Caco-2 (cell line): ENCODE results near the gene NCLN. TPM values are rescaled to one million over a fixed set of nuclear protein-coding genes. Genes with fewer than 3 reads are reported as not detected.

Experiments
- BruUV-seq: library from RNA; stranded (reverse); fragments of 400-500 nt; replicated peaks from 2 replicates; lab custom pipeline; 2021; lab: Mats Ljungman, UMichigan
- CTCF ChIA-PET: fragments of 300-600 bp; sonication (Branson Sonifier 250); formaldehyde crosslinking; loops from one replicate; lab custom pipeline; 2022; ENCODE audit warnings: antibody characterized with exemption; lab: Charles Lee
- POLR2A ChIA-PET: fragments of 300-600 bp; sonication (Branson Sonifier 250); formaldehyde crosslinking; loops from one replicate; lab custom pipeline; 2022; ENCODE audit warnings: antibody characterized with exemption; lab: Charles Lee
- DNase-seq, 2 experiments: peaks; one replicate each; pipeline versions ENCODE4 v3.0.0 to v3.0.0-alpha.2; 2020 to 2022
- H3K27me3 ChIP-seq: replicated peaks from 2 replicates; pipeline ENCODE4 v1.6.0; 2011; ENCODE audit warnings: low read length; ENCODE audit not compliant: control insufficient read depth, insufficient read depth
- H3K36me3 ChIP-seq: 2 replicates; pipeline ENCODE4 v1.5.1; 2011; ENCODE audit warnings: low read length; ENCODE audit not compliant: control insufficient read depth, insufficient read depth
- H3K4me1 ChIP-seq: fragments of 250-450 bp; sonication (Bioruptor Pico); 2 replicates; pipeline ENCODE4 v1.5.1; 2020; ENCODE audit warnings: mild to moderate bottlenecking
- H3K4me3 ChIP-seq: 2 replicates; pipeline ENCODE4 v1.5.1; 2011; ENCODE audit warnings: low read depth, mild to moderate bottlenecking, control low read depth, low read length
- H3K9me3 ChIP-seq: fragments of 250-450 bp; sonication (Bioruptor Pico); 2 replicates; pipeline ENCODE4 v1.5.1; 2020; ENCODE audit warnings: mild to moderate bottlenecking, moderate library complexity
- H3K27ac Mint-ChIP-seq: one replicate; pipeline ENCODE4 v1.8.0; 2022; ENCODE audit warnings: mixed read lengths; ENCODE audit not compliant: unreplicated experiment
- H3K27me3 Mint-ChIP-seq: one replicate; pipeline ENCODE4 v1.8.0; 2022; ENCODE audit warnings: mixed read lengths; ENCODE audit not compliant: insufficient read depth, unreplicated experiment
- H3K36me3 Mint-ChIP-seq: one replicate; pipeline ENCODE4 v1.8.0; 2022; ENCODE audit warnings: mild to moderate bottlenecking, mixed read lengths; ENCODE audit not compliant: insufficient read depth, unreplicated experiment
- H3K4me1 Mint-ChIP-seq: one replicate; pipeline ENCODE4 v1.8.0; 2022; ENCODE audit warnings: low read depth, mixed read lengths; ENCODE audit not compliant: unreplicated experiment
- H3K4me3 Mint-ChIP-seq: one replicate; pipeline ENCODE4 v1.8.0; 2022; ENCODE audit warnings: mild to moderate bottlenecking, moderate library complexity, mixed read lengths; ENCODE audit not compliant: unreplicated experiment
- H3K9me3 Mint-ChIP-seq: one replicate; pipeline ENCODE4 v1.8.0; 2022; ENCODE audit warnings: mixed read lengths; ENCODE audit not compliant: unreplicated experiment
- intact Hi-C: fragments of 100-400 bp; cut with micrococcal nuclease; formaldehyde crosslinking; loops from one replicate; pipeline ENCODE4 v1.10.0; 2022; ENCODE audit not compliant: unreplicated experiment
- total RNA-seq: library from RNA; stranded (reverse); gene quantifications from 2 replicates; pipeline ENCODE4 v1.2.3, GENCODE V29; 2022
- TF ChIP-seq, protein P1 (sequence below), 2 experiments: fragments of 200-600 bp in 1 of 2; IDR thresholded peaks; 1 replicate in 1 of 2; 2 replicates in 1 of 2; pipeline versions ENCODE4 v1.5.1 to v1.8.0; 2011 to 2022; ENCODE audit warnings: antibody characterized with exemption in 1 of 2, control low read depth in 1 of 2, inconsistent platforms in 1 of 2, low read depth in 1 of 2, low read length in 1 of 2, mild to moderate bottlenecking in 1 of 2, moderate library complexity in 1 of 2; ENCODE audit not compliant: insufficient read depth in 1 of 2, severe bottlenecking in 1 of 2, unreplicated experiment in 1 of 2

Gene NCLN
- total RNA-seq, 1 experiment from 2014 or later: 87.3 TPM

DNA sequence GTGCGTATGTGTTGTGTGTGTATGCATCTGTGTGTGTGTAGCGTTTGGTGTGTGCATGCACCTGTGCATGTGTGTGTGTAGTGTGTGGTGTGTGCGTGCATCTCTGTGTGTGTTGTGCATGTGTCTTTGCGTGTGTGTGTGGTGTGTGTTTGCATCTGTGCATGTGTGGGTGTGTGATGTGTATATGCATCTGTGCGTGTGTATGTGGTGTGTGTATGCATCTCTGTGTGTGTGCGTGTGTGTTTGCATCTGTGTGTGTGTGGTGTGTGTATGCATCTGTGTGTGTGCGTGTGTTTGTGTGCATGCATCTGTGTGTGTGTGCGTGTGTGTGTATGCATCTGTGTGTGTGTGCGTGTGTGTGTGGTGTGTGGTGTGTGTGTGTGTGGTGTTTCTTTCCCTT, 59.3 kb downstream of the NCLN start:
- Histone ChIP-seq H3K27me3 (0 out of 2 replicates have a peak, but pooled peaks cover 1% of the 10 kb centered on the region), H3K36me3 (no peaks in the 10 kb centered on the region), H3K4me1 (no peaks in the 10 kb centered on the region), H3K4me3 (no peak overlapping the region), H3K9me3 (no peaks in the 10 kb centered on the region)
- DNase-seq: no peak
- Mint-ChIP-seq H3K9me3 (no peaks in the 10 kb centered on the region), H3K4me3 (no peak overlapping the region), H3K36me3 (no peaks in the 10 kb centered on the region), H3K4me1 (no peaks in the 10 kb centered on the region), H3K27ac (no peak overlapping the region), H3K27me3 (peaks cover 2% of the 10 kb centered on the region)
- intact Hi-C loops: no loop called here
- TF ChIP-seq, protein P1, sequence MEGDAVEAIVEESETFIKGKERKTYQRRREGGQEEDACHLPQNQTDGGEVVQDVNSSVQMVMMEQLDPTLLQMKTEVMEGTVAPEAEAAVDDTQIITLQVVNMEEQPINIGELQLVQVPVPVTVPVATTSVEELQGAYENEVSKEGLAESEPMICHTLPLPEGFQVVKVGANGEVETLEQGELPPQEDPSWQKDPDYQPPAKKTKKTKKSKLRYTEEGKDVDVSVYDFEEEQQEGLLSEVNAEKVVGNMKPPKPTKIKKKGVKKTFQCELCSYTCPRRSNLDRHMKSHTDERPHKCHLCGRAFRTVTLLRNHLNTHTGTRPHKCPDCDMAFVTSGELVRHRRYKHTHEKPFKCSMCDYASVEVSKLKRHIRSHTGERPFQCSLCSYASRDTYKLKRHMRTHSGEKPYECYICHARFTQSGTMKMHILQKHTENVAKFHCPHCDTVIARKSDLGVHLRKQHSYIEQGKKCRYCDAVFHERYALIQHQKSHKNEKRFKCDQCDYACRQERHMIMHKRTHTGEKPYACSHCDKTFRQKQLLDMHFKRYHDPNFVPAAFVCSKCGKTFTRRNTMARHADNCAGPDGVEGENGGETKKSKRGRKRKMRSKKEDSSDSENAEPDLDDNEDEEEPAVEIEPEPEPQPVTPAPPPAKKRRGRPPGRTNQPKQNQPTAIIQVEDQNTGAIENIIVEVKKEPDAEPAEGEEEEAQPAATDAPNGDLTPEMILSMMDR (IDR thresholded peaks at IDR 0.05; ENCODE audit: insufficient read depth in 1 of 2, low read depth in 1 of 2, low read length in 1 of 2, severe bottlenecking in 1 of 2, unreplicated experiment in 1 of 2): no peak
- POLR2A ChIA-PET: no interaction called here
- CTCF ChIA-PET: no interaction called here
- BruUV-seq: no TSS peak

DNA sequence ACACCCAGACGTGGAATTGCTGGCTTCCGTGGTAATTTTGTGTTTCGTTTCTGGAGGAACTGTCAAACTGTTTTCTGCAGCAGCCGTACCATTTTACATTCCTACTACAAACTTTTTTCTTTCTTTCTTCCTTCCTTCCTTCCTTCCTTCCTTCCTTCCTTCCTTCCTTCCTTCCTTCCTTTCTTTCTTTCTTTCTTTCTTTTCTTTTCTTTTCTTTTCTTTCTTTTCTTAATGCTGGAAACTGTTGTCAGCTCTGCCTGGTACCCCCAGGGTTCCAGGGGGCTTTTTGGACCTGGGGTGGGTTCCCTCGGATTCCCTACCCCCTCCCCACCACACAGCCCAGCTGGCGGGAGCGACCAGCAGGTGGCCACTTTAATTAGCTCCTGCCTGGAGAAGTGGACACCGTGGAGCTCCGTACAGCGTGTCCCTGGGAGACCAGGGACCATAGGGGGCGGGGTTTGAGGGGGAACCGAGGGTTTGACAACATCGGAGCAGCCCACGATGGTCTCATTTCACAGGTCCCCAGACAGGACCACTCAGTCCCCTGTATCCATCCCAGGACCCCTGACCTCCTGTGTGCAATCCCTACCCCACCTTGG, 63.1 kb downstream of the NCLN start:
- intact Hi-C loops: no loop called here
- H3K9me3 Mint-ChIP-seq: no peaks in the 10 kb centered on the region
- POLR2A ChIA-PET: no interaction called here
- no peaks in the 10 kb centered on the region for H3K9me3 ChIP-seq
- no peak for DNase-seq
- no peak overlapping the region for H3K4me3 ChIP-seq
- TF ChIP-seq, protein P1 (IDR thresholded peaks at IDR 0.05; ENCODE audit: insufficient read depth in 1 of 2, low read depth in 1 of 2, low read length in 1 of 2, severe bottlenecking in 1 of 2, unreplicated experiment in 1 of 2): peak in 1 of 2 experiments; percentile 8
- no peaks in the 10 kb centered on the region for H3K4me1 Mint-ChIP-seq
- H3K36me3 Mint-ChIP-seq: no peaks in the 10 kb centered on the region
- H3K27me3 Mint-ChIP-seq: peaks cover 2% of the 10 kb centered on the region
- CTCF ChIA-PET: interaction anchor here (0.6 kb wide), 1 partner anchor 57 kb away, joined by 5 read pairs; no protein-coding TSS in a partner anchor
- no TSS peak for BruUV-seq
- H3K36me3 ChIP-seq: no peaks in the 10 kb centered on the region
- no peaks in the 10 kb centered on the region for H3K4me1 ChIP-seq
- H3K27me3 ChIP-seq: 0 out of 2 replicates have a peak, but pooled peaks cover 1% of the 10 kb centered on the region
- H3K4me3 Mint-ChIP-seq: no peak overlapping the region
- no peak overlapping the region for H3K27ac Mint-ChIP-seq

DNA sequence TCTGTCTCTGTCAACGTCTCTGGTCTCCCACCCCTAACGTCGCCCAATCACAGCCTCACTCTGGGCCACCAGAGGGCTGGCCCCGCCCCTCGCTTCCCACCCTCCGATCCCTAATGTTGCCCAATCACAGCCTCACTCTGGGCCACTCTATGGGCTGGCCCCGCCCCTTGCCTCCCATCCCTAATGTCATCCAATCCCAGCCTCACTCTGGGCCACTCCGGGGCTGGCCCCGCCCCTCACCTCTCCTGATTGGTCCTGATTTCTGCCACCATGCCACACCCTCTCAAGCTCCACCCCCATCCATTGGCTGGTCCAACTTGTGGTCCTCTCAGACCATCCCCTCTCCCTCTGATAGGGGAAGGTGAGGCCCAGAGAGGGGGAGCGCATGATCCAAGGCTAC, 63.7 kb downstream of the NCLN start:
- H3K36me3 ChIP-seq: no peaks in the 10 kb centered on the region
- no peak overlapping the region for H3K27ac Mint-ChIP-seq
- H3K36me3 Mint-ChIP-seq: no peaks in the 10 kb centered on the region
- H3K9me3 Mint-ChIP-seq: peaks cover 5% of the 10 kb centered on the region
- intact Hi-C loops: no loop called here
- no peaks in the 10 kb centered on the region for H3K4me1 ChIP-seq
- 0 out of 2 replicates have a peak, but pooled peaks cover 1% of the 10 kb centered on the region for H3K27me3 ChIP-seq
- ChIA-PET CTCF (interaction anchor here (0.6 kb wide), 1 partner anchor 56 kb away, joined by 5 read pairs; no protein-coding TSS in a partner anchor), POLR2A (no interaction called here)
- TF ChIP-seq, protein P1 (IDR thresholded peaks at IDR 0.05; ENCODE audit: insufficient read depth in 1 of 2, low read depth in 1 of 2, low read length in 1 of 2, severe bottlenecking in 1 of 2, unreplicated experiment in 1 of 2): no peak
- BruUV-seq: no TSS peak
- peaks cover 5% of the 10 kb centered on the region for H3K27me3 Mint-ChIP-seq
- no peaks in the 10 kb centered on the region for H3K4me1 Mint-ChIP-seq
- H3K4me3 ChIP-seq: no peak overlapping the region
- H3K9me3 ChIP-seq: no peaks in the 10 kb centered on the region
- peak; percentile 33 to 50 for DNase-seq
- H3K4me3 Mint-ChIP-seq: no peak overlapping the region
